HG03442 (cell line): ENCODE data around the gene KCNA3.
A peak's percentile ranks its signal among the peaks of the same experiment; 100 is the strongest.

Experiments
- ATAC-seq: cut with Tn5 transposase; IDR thresholded peaks from one replicate; pipeline ENCODE4 v1.9.1; 2021; ENCODE audit warnings: mild to moderate bottlenecking, moderate library complexity; ENCODE audit not compliant: unreplicated experiment

The KCNA3 gene

DNA sequence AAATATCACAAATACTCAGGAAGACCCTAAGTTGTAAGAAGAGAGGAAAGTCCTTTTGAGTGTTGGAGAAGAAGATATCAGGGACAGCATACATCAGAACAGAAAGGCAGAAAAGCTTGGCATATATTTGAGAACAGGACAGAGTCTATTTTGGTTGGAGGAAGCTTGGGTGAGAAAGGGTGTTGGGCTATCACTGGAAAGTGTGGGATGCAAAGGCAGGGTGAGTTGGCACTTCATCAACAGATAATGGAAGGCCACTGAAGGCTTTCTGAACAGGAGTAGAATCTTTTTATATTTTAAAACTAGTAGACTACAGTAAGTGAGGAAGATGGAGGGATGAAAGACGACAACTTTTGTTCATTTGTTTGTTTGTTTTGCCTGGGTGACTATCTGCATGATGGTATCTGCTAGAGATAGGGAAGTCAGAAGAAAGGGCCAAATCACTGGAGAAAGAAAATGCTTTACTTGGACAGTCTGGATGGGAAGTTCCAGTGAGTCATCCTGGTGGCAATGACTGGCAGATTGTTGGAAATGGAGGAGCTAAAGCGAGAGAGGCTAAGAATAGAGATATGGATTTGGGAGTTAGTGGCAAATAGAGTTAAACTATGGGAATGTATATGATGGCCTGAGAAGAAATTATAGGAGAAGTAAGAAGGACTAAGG, 34.9 kb downstream of the KCNA3 start:
- ATAC-seq = no peak

GRCh38 chr1:110638556-110638955, 36.2 kb downstream of the KCNA3 start:
- no peak for ATAC-seq

- no peak for ATAC-seq
These were observed 36.7 kb downstream of the KCNA3 start for GRCh38 chr1:110638058-110638457.

DNA sequence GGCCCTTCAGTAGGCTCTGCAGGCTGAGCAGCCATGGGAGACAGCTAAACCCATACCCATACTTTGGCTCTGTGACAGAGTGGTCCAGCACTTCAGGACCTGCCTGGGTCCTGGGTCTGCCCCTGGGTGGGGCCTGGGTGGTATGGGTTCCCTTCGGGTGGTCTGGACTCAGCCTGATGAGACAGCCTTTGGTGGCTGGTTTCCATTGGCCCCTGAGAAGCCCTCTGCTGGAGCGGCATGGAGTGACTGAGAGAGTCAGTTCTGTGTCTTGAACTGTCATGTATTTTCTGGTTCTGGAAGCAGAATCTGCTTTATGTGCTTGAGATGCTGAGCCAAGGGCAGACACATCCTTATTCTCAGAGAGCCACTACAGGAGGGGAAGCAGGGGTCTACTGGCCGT, 37.3 kb downstream of the KCNA3 start:
- ATAC-seq = no peak

GRCh38 chr1:110636149-110636935, 38.4 kb downstream of the KCNA3 start:
- ATAC-seq = no peak

DNA sequence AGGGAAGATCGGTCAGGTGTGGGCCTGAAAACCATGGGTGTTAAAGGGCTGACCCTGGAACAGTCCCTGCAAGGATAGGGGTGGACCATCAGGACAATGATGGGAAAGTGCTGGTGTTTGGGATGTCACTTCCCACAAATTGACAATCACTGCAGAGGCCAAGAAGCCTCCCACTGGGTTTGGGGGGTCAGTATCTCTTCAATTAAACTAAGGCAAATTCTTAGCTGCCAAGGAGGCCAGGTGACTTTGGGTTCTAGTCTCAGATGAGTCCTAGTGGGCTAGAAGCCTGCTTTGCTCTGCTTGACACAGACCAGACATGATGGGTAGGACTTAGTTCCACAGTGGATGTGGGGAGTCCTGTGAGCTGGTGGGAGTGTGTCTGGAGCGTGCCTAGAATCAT, 39.3 kb downstream of the KCNA3 start:
- ATAC-seq = no peak

GRCh38 chr1:110634455-110635311, 40.1 kb downstream of the KCNA3 start:
- peak; percentile 73 for ATAC-seq

- no peak for ATAC-seq
These were observed 40.7 kb downstream of the KCNA3 start for GRCh38 chr1:110634086-110634454.

GRCh38 chr1:110633646-110634030, 41.1 kb downstream of the KCNA3 start:
- no peak for ATAC-seq

- ATAC-seq = no peak
These were observed 42.7 kb downstream of the KCNA3 start for GRCh38 chr1:110631836-110632620.

- ATAC-seq = peak; percentile 47
These were observed 43.7 kb downstream of the KCNA3 start for GRCh38 chr1:110630839-110631663.

- ATAC-seq = no peak
These were observed 46.2 kb downstream of the KCNA3 start for GRCh38 chr1:110628323-110629105.

- no peak for ATAC-seq
These were observed 47.0 kb downstream of the KCNA3 start for GRCh38 chr1:110627764-110628163.

- ATAC-seq = no peak
These were observed 47.9 kb downstream of the KCNA3 start for GRCh38 chr1:110626889-110627288.
